ENCODE data around the gene TFCP2. TPM values are rescaled to one million over a fixed set of nuclear protein-coding genes. Genes with fewer than 3 reads are reported as not detected.

Gene TFCP2
- total RNA-seq, 2 experiments from 2014 or later = 27.4 to 27.9 TPM

GRCh38 chr12:51197736-51198567, 25.0 kb upstream of the TFCP2 start:
- TF ChIP-seq, protein P1, sequence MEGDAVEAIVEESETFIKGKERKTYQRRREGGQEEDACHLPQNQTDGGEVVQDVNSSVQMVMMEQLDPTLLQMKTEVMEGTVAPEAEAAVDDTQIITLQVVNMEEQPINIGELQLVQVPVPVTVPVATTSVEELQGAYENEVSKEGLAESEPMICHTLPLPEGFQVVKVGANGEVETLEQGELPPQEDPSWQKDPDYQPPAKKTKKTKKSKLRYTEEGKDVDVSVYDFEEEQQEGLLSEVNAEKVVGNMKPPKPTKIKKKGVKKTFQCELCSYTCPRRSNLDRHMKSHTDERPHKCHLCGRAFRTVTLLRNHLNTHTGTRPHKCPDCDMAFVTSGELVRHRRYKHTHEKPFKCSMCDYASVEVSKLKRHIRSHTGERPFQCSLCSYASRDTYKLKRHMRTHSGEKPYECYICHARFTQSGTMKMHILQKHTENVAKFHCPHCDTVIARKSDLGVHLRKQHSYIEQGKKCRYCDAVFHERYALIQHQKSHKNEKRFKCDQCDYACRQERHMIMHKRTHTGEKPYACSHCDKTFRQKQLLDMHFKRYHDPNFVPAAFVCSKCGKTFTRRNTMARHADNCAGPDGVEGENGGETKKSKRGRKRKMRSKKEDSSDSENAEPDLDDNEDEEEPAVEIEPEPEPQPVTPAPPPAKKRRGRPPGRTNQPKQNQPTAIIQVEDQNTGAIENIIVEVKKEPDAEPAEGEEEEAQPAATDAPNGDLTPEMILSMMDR (IDR thresholded peaks at IDR 0.05) = no peak
- intact Hi-C loops (cut with micrococcal nuclease) = no loop called here
- H3K27me3 Mint-ChIP-seq = no peaks in the 10 kb centered on the region
- peaks cover 3% of the 10 kb centered on the region for H3K4me1 Mint-ChIP-seq (ENCODE audit: low read depth)
- no peaks in the 10 kb centered on the region for H3K9me3 Mint-ChIP-seq
- ChIA-PET CTCF (no interaction called here), POLR2A (interaction anchor here (0.5 kb wide), 1 partner anchor 95 kb away, joined by 3 read pairs; no protein-coding TSS in a partner anchor)
- DNase-seq = no peak
- H3K4me3 Mint-ChIP-seq = no peak overlapping the region
- H3K36me3 Mint-ChIP-seq (ENCODE audit: low read depth) = no peaks in the 10 kb centered on the region
- ATAC-seq = no peak
- no peak overlapping the region for H3K27ac Mint-ChIP-seq

GRCh38 chr12:51196547-51196946, 23.6 kb upstream of the TFCP2 start:
- Mint-ChIP-seq H3K27me3 (no peaks in the 10 kb centered on the region), H3K27ac (no peak overlapping the region), H3K4me1 (ENCODE audit: low read depth) (no peaks in the 10 kb centered on the region), H3K9me3 (no peaks in the 10 kb centered on the region), H3K36me3 (ENCODE audit: low read depth) (no peaks in the 10 kb centered on the region), H3K4me3 (no peak overlapping the region)
- ATAC-seq (no peak), DNase-seq (no peak)
- TF ChIP-seq, protein P1 (IDR thresholded peaks at IDR 0.05) = no peak
- intact Hi-C loops (cut with micrococcal nuclease) = no loop called here
- CTCF ChIA-PET = interaction anchor here (1.5 to 1.7 kb wide), 2 partner anchors 12 to 145 kb away, joined by 3 to 4 read pairs; no protein-coding TSS in a partner anchor
- POLR2A ChIA-PET = interaction anchor here (0.8 kb wide), 1 partner anchor 170 kb away, joined by 3 read pairs; no protein-coding TSS in a partner anchor

GRCh38 chr12:51195841-51196240, 22.9 kb upstream of the TFCP2 start:
- TF ChIP-seq, protein P1 (IDR thresholded peaks at IDR 0.05) = no peak
- ChIA-PET POLR2A (no interaction called here), CTCF (interaction anchor here (1.5 to 1.7 kb wide), 2 partner anchors 11 to 146 kb away, joined by 3 to 4 read pairs; no protein-coding TSS in a partner anchor)
- no peaks in the 10 kb centered on the region for H3K27me3 Mint-ChIP-seq
- H3K4me1 Mint-ChIP-seq (ENCODE audit: low read depth) = no peaks in the 10 kb centered on the region
- no peaks in the 10 kb centered on the region for H3K9me3 Mint-ChIP-seq
- DNase-seq = no peak
- no peaks in the 10 kb centered on the region for H3K36me3 Mint-ChIP-seq (ENCODE audit: low read depth)
- ATAC-seq = no peak
- H3K4me3 Mint-ChIP-seq = no peak overlapping the region
- no peak overlapping the region for H3K27ac Mint-ChIP-seq
- intact Hi-C loops (cut with micrococcal nuclease) = no loop called here

- no peak overlapping the region for H3K27ac Mint-ChIP-seq
These were observed 19.3 kb upstream of the TFCP2 start for GRCh38 chr12:51192284-51192671.

More at GRCh38 chr12:51192284-51192671, 19.3 kb upstream of the TFCP2 start:
- H3K9me3 Mint-ChIP-seq = no peaks in the 10 kb centered on the region
- H3K4me3 Mint-ChIP-seq = no peak overlapping the region
- DNase-seq = no peak
- peaks cover 1% of the 10 kb centered on the region for H3K4me1 Mint-ChIP-seq (ENCODE audit: low read depth)
- no peaks in the 10 kb centered on the region for H3K36me3 Mint-ChIP-seq (ENCODE audit: low read depth)
- ATAC-seq = no peak
- POLR2A ChIA-PET = no interaction called here
- CTCF ChIA-PET = no interaction called here
- intact Hi-C loops (cut with micrococcal nuclease) = no loop called here
- TF ChIP-seq, protein P1 (IDR thresholded peaks at IDR 0.05) = no peak
- H3K27me3 Mint-ChIP-seq = no peaks in the 10 kb centered on the region

Measured in activated CD8-positive, alpha-beta T cell treated with anti-CD3 and anti-CD28 coated beads for 36 hours (primary cell).